Erythroblast (primary cell): Measurements from ENCODE around the gene LIN7A.

Experiments used
- GATA1 ChIP-seq: IDR thresholded peaks from 2 replicates; pipeline ENCODE4 v1.6.1; 2011; ENCODE audit warnings: low read depth, mild to moderate bottlenecking, control low read depth, low read length, moderate library complexity
- POLR2A ChIP-seq: IDR thresholded peaks from 2 replicates; pipeline ENCODE4 v1.6.1; 2011; ENCODE audit warnings: mild to moderate bottlenecking, low read length

DNA sequence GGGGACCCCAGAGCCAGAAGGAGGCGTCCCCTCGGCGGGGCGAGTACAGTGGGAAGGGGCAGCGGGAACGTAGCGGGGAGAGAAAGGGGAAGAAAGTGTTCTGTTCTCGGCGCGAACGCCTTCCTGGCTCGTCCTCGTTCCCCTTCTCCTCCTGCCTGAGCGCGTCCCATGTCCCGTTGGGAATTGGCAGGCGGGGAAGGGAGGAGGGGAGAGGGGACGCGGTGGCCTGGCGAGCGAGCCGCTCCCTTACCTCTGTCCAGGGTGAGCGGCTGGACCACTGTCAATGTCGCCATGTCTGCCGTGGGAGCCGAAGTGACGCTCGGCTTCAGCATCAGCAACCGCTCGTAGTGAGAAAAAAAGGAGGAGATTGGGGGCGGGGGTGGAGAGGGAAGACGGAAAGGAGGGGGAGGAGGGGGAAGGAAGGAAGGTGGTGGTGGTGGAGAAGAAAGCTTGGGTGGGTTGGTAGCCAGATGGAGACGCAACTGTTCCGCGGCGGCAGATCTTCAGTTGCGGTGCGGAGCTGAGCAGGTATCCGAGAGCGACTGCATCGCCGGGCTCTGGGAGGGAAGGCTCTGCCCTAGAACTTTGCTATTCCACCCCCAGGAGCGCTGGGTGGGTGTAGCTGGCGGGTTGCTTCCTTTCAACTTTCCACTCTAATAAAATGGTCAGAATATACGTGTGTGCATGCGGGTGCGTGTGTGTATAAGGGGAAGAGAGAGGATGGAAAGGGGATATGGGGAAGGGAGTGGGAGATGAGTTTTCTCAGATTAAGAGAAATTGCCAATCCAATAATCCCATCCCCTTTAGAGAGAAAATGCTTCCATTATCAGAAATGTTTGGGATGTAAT is at the start of gene LIN7A:
- TF ChIP-seq POLR2A (no peak), GATA1 (no peak)
